HG03095 (cell line): Measurements from ENCODE around the gene MIPEP.
A peak's percentile ranks its signal among the peaks of the same experiment; 100 is the strongest.

ENCODE experiments used
- ATAC-seq: cut with Tn5 transposase; IDR thresholded peaks from one replicate; pipeline ENCODE4 v1.9.1; 2021; ENCODE audit warnings: moderate library complexity; ENCODE audit not compliant: unreplicated experiment

MIPEP gene

DNA sequence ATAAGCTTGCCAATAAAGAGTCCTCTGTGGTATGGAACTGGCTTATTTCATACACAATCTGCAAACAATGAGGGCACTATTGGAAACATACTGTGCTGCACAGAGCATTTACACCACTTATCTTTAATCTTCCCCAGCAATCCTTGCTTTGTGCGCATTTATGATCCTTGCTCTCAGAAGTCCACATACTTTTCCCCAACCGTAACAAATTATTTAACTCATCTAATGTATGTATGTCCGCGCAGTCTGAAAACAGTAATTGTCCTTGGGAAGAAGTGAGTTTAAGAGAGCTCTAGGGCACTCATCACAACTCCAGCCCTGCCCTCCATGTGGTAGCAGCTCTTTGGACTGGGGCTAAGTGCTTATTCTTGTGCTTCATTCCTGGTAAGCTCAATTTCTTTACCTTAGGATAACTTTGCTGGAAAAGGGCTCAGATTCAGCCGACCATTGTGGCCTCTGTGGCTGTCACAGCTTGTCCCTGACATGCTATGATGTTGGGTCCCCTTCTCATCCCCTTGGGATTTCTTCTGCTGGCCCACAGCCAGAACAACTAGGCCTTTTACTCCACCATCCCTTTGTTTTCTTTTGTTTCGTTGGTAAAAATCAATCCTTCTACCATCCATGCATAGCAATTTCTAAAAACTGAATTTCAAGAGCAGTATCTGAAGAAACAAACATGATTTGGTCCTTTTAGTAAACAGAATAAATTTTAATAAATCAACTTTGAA is 166.3 kb downstream of the MIPEP start:
- no peak for ATAC-seq

DNA sequence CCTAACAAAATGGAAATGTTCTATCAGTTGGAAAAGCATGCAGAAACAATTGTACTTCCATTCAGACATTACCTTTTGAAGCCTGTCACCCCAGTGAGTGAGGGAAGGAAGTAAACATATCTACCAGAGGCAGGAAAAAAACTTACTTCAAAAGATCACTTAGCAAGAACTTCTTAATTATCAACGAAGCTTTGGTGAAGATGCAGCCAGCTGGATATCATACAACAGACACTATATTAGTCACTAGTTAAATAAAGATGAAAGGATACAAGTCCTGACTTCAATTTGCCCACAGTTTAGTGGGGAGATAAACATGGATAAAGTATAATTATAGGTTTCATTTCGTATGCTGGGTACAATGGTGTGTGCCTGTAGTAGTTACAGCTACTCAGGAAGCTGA is 170.2 kb downstream of the MIPEP start:
- ATAC-seq, result no peak

DNA sequence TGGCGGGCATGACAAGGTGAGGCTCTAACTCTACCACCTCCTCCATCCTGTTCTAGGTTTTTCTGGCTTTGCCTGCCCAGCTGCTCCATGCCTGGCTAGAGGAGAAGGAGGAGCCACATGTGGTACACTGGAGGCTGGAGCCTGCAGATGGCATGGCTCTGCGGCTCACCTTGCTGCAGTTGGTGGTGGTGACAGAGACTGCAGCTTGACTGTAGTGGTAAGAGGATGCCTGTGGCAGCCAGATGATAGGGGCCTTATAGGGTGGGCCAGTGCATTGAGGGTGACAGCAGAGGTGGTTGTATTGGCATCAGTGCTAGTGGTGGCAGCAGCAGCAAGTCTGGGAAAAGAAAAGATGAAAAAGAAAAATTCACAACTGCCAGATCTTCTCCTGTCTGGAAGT is 172.8 kb downstream of the MIPEP start:
- ATAC-seq, result no peak

DNA sequence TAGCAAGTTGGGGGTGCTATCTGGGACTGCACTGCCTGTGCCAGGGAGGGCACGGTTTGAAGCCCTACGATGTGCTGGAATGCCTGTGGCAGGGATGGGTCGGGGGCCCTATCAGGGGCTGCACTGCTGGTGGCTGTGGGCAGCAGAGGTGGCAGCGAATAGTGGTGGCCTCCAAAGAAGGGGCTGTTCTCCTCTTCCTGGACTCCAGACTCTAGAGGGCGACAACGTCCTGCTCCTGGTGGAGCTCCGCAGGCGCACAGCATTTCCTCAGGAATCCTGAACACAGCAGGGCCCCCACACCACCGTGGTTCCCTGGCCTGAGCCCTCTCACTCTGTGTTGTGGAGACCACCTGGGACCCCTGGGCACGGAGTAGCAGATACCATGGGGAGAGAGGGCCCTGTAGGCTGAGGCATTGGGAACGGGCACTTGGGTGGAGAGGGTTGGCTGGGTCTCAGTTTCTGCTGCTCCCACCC is 173.4 kb downstream of the MIPEP start:
- ATAC-seq, result no peak

DNA sequence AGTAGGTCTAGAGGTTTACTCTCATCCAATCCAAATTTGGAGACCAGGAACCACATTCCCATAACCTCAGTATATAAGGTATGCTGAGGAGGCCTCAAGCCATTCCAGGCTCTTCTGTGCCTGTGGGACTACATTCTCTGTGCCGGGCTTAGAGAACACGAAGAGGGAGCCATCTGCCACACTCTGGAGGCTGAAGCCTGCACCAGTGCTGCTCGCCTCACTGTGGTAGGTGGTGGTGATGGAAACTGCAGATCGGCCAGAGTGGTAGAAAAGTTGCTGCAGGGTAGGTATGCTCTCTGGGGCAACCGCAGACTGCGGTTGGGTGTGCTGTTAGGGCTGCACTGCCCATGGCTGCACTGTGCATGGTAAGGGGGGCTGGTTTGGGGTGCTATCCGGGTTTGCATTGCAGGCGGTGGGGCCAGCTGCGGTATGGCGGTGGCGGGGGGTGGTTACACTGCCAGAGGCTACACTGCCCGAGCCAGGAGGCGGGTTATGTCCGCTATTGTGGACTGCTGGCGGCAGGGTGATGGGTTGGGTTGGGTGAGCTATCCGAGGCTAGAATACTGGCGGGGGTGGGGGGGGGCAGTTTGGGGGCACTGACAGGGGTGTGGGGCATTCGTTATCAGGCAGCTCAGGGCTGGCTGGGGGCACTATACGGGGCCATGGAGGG is 174.0 kb downstream of the MIPEP start:
- no peak for ATAC-seq

DNA sequence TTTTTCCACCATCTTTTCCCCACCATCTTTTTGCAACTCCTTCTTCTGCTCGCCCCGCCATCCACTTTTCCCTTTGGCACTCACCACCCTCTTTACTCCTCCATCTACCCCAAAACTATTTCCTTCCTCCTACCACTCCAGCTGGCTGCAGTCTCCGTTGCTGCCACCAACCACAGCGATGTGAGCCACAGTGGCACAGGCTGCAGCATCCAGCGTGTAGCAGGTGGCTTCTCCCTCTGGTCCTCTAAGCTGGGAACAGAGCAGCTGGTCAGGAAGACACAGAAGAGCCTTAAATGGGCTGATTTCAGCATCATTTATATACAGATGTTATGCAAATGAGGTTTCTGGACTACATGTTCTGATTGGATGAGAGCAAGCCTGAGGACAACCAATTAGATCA is 174.5 kb downstream of the MIPEP start:
- no peak for ATAC-seq

DNA sequence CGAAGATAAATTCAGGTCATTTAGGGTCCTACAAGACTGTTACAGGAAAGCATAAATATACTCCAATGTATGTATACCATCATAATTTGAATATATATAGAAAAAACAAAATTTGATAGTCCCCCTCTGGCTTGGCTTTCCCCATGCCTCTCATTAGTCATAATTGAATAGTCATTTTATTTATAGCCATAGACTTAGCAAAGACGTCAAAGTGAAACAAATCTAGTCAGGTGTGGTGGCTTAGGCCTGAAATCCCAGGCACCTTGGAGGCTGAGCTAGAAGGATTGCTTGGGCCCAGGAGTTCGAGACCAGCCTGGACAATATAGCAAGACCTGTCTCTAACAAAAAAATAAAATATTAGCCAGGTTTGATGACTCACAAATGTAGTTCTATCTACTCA is 177.8 kb downstream of the MIPEP start:
- ATAC-seq, result no peak

DNA sequence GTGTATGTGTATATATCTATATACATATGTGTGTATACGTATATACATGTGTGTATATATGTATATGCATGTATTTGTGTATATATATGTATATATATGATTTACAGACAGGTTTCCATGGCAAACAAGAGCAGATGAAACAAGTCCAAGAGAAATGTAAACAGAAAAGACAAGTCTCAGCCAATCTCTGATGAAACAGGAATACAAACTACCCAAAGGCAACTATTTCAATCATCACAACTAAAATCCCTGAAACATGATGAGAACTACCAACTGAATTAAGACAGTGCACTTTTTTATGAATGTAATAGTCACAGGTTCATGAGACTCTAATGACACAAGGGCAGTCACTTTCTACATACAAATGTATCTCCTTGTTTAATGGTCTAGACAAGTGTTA is 178.8 kb downstream of the MIPEP start:
- no peak for ATAC-seq

DNA sequence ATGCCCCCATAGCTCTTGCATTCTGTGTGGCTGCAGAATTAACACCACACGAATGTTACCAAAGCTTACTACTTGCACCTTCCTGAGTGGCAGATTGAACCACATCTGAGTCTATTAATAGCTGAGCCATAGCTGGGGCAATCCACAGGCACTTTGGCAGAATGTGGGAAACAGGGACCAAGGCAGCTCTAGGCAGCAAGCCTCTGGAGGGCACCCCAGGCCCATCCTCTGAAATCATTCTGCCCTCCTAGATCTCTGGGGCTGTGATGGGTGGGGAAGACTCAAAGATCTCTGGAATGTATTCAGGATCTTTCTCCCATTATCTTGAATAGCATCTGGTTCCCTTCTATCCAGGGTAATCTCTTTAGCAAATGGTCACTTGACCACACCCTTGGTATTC is 179.7 kb downstream of the MIPEP start:
- ATAC-seq, result no peak

DNA sequence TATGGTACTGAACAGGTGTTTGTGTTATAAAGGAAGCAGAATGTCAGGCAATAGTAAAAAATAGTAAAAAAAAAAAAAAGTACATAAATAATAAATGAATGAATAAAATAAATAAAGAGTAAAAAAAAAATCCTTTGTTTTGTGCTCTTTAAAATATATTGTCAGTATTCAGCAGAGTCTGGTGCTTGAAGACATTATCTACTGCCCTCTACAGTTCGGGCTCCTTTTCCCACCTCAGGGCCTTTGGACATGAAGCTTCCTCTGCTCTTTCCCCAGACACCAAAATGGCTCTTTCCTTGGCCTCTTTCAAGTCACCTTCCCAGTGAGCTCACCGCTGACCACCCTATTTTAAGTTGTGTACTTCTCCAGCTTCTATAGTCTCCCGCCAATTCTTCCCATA is 181.5 kb downstream of the MIPEP start:
- no peak for ATAC-seq

DNA sequence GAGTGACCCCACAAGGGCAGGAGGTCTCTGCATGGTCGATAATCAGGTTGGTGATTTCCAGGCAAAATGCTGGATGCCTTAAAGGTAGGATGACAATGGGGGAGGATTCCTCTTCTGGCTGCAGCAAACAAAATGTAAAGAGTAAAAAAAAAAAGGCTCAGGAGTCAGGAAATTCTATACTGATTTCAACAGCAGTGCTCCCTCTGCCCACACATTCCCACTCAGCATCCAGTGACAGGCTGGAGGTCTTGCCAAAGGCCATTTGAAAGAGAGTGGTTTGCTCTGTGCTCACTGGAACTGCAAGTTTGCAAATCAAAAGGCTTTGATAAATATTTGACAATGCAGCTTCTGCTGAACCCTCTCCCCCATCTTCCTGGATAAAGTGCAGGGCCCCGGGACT is 183.6 kb downstream of the MIPEP start:
- ATAC-seq, result no peak

DNA sequence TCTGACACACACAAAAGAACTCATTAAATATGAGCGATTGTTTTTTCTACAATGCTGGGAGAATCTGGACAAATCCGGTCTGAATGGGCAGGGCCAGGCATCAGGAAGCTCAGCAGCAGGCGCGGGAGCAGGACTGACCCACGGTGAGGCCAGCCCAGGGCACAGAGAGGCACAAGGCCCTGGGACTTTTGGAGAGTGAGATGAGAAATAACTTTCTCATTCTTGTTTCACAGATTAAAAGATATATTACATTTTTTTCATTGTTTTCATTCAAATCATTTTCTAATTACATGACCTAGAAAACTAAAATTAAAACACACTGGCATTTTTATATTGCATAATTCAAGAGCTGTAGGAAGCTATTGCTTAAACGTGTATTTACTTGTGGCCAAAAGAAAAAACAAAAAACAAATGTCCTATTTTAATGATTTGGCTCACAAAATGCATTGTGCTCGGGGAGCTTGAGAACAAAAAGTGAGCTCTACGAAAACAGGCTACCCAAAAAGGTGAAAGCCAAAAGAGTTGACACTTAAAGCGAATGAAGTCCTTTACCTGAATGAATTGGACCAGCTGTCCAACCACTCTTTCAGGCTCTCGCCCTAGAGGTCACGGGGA is 185.8 kb downstream of the MIPEP start:
- no peak for ATAC-seq

DNA sequence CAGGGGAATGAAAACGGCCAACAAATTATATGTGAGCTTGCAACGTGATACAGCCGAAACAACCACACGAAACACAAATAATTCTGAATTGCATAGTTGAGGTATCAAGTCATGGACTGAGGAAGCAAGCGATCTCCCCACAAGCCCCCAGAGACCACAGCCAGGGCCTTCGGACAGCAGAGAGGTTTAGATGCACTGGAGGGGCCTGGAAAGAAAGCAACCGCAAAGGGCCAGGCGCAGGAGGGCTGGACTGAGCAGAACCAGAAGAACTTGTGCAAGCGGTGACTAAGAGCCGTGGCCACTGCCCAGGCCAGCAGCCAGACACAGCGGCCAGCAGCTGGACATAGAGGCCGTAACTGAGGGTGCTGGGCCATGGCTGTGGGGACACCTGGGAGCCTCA is 187.6 kb downstream of the MIPEP start:
- no peak for ATAC-seq

DNA sequence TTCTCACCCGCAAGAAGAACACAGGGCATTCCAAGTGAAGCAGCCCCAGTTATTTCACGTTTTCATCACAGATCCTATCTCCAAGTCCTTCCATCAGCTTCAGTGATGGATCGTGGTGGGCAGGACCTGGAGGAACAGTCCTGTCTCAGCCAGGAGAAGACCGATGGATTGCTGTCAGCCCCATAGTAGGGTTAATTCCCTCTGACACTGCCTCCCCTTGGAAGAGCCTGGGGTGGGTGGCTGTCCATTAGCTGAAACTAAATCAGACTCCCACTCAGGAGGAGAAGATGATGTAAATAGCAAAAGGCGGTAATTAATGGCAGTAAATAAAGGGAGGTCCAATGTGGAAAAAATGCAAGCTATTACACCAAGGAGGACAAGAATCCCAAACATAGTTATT is 188.0 kb downstream of the MIPEP start:
- ATAC-seq, result no peak

DNA sequence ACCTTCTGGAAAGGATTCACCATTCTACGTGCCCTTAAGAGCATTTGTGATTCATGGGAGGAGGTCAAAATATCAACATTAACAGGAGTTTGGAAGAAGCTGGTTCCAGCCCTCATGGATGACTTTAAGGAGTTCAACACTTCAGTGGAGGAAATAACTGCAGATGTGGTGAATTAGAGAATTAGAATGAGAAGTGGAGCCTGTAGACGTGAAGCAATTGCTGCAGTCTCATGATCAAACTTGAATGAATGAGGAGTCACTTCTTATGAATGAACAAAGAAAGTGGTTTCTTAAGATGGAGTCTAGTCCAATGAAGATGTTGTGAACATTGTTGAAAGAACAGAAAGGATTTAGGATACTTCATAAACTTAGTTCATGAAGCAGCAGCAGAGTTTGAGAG is 189.9 kb downstream of the MIPEP start:
- ATAC-seq, result no peak

DNA sequence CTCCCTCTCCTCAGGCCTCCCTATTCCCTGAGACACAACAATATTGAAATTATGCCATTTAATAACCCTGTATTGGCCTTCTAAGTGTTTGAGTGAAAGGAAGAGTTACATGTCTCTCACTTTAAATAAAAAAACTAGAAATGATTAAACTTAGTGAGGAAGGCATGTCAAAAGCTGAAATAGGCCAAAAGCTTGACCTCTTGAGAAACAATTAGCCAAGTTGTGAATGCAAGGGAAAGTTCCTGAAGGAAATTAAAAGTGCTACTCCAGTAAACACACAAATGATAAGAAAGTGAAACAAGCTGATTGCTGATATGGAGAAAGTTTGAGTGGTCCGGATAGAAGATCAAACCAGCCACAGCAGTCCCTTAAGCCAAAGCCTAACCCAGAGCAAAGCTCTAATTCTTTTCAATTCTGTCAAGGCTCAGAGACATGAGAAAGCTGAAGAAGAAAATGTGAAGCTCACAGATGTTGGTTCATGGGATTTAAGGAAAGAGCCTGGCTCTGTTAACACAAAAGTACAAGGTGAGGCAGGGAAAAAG is 191.4 kb downstream of the MIPEP start:
- ATAC-seq, result no peak

DNA sequence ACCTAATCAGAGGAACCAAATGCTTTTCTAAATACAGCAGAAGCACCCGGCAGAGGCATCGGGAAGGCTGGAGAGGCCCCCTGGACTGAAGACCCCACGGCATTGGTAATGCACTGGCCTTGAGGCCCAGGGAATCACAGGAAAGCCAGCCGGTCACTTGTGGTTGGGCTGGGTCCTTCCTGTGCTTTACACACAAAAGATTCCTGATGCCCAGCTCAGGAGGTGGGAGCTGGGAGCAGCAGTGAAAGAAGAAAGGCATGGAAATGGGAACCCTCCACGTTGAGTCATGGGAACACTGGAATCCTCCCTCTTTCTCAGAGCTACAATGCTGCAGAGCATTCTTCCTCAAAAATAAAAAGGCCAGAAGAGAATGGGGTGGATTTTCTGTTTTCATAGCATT is 192.6 kb downstream of the MIPEP start:
- no peak for ATAC-seq

DNA sequence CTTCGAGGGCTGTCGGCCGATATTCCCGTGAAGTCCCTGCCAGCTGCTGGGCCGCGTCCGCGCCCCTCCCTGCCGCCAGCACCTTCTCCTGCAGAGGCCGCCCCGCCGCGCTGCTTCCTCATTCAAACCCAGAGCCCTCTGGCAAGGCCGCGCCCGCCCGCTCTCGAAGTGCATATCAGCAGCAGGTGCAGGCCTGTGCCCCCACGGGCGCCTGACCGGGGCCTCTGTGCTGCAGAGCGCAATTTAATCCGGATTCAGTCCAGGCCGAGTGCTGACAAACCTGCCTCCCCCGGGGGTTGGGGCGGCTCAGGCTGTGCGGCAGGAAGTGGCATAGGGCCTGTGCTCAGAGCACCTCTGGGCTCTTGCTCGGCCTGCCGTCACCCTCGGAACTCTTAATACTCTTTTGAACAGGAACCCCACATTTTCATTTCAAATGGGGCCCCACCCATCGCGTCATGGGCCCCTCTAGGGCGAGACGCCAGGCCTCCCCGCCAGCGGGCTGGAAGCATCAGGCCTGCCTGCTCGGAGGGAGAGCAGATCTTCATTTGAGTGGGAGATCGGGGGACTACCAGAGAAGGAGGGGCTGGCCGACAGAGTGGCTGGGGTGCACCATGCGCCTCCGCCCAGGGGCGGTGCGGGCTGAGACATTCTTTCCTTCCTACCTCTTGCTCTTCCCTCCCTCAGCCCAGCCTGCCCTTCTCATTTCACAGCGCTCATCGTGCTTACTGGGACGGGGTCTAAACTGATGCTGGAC is 193.3 kb downstream of the MIPEP start:
- ATAC-seq, result peak; percentile 74

DNA sequence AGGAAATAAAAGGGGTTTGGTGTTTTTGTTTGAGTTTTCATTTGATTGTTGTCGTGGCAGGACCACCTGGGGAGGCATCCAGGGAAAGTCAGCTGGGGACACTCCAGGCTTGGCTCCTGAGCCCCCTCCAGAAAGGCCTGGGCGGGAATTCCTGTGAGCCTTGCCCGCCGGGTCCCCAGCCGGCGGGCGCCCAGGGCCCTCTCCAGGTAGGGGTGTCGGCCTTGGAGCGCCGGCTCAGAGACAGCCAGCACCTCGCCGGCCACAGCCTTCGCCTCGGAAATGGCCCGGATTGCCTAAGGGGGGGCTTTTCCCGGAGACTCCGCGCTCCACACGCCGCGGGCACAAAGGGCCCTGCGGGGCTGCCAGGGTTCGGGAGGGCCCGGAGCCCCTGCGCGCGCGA is 194.0 kb downstream of the MIPEP start:
- ATAC-seq, result no peak

DNA sequence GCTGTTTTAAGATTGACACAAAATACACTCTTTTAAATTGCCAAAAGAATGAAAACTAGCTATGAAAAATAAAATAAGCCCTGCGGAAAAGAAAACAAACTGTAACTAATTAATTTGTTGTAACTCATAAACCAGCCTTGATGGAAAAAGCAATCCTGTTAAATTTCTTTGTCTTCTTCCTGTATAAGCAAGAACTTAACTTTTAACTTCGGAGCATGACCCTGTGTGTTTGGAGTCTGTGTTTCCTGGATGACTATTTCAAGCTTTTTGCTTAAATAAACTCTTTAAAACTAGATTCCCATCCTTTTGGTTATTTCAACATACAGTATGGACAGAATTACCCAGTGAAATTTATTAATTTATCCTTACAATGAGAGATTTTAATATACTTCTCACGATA is 196.4 kb downstream of the MIPEP start:
- ATAC-seq, result no peak

DNA sequence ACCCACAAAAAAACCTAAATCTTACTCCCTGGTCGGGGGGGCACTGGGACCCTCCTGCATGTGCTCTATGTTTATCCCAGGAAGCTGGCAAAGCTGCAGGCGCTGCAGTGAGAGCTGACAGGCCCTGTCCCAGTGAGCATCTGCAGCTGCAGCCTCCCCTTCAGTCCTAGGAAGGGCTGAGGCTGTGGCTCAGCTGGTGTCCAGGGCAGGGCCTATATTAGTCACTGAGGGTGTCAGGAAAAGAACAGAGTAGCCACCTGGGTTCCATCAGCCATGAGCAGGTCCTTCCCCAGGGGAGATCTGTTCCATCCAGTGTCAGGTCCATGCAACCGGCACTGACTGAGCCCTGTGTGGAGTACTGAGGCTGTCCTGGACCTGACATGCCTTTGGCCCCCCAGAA is 198.5 kb downstream of the MIPEP start:
- ATAC-seq, result no peak
